ENCODE data around the gene AGBL5.

The AGBL5 gene

DNA sequence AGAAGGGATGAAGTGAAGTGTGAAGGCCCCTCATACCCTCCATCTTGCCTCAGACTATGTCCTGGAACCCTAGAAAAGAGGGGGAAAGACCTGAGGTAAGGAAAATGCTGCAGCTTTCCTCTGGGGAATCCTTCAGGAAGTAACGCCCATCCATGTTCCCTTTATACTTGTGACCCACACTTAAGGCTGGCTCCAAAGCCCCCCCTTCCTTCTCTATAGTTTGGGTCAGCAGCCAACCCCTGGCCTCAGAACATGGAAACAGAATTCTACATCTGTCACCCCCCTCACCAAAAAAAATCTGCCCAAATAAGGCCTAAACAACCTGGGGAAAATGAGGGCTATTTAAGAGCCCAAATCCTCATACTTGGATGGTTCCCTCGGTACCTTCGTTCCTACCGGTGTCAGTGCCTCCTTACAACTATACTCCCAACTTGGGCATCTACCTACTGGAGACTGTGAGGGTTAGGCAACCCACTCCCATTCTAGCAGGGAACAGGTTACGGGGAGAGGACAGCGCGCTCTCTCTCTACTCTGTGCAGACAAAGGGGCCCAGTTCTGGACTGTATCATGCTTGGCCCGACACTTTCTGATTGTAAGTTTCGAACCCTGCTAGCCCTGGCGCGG, 19.3 kb downstream of the AGBL5 start:
- Mint-ChIP-seq H3K4me3 (peak overlapping the region; percentile 99), H3K36me3 (ENCODE audit: low read depth) (peaks cover 48% of the 10 kb centered on the region), H3K4me1 (peaks cover 67% of the 10 kb centered on the region), H3K9me3 (no peaks in the 10 kb centered on the region), H3K27me3 (ENCODE audit: low read depth, poor library complexity) (peaks cover 3% of the 10 kb centered on the region), H3K27ac (peak overlapping the region; percentile 98)
- no peak for DNase-seq
- TF ChIP-seq, protein P1, sequence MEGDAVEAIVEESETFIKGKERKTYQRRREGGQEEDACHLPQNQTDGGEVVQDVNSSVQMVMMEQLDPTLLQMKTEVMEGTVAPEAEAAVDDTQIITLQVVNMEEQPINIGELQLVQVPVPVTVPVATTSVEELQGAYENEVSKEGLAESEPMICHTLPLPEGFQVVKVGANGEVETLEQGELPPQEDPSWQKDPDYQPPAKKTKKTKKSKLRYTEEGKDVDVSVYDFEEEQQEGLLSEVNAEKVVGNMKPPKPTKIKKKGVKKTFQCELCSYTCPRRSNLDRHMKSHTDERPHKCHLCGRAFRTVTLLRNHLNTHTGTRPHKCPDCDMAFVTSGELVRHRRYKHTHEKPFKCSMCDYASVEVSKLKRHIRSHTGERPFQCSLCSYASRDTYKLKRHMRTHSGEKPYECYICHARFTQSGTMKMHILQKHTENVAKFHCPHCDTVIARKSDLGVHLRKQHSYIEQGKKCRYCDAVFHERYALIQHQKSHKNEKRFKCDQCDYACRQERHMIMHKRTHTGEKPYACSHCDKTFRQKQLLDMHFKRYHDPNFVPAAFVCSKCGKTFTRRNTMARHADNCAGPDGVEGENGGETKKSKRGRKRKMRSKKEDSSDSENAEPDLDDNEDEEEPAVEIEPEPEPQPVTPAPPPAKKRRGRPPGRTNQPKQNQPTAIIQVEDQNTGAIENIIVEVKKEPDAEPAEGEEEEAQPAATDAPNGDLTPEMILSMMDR (IDR thresholded peaks at IDR 0.05), result no peak

DNA sequence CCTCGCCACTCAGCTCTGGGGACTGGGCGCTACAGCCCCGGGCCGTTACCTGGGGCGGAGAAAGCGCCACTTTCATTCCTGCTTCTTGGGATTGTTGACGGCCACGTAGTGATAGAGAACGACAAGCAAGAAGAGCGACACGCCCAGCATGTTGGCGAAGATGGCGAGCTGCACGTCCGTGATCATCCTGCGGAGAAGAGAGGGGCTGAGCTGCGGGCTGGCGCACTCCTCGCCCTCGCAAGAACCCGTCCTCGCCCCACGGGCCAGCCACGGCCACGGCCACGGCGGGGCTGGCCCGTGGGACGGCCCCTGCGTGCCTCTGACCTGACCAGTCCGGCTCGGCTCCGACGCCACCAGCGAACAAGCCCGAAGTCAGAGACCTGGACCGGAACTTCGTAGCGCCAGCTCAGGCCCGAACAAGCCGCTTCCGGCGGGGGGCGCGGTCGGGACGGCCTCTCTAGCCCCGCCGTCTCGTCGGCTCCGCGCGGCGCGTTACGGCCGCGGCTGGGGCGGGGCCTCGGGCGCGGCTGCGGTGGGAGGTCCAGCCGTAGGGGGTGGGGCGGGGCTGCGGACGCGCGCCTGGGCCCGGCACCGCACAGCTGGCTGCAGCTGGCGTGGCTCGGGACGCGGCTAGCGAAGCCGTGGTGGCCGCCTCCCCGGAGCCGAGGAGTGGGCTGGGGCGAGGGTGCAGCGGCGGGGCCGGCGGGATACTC, 20.0 kb downstream of the AGBL5 start, which contains the start of gene OST4:
Gene OST4, minus strand, starts transcription at position 378 of the 713 bp plus-strand sequence.
- Mint-ChIP-seq H3K27me3 (ENCODE audit: low read depth, poor library complexity) (peaks cover 3% of the 10 kb centered on the region), H3K27ac (peak within 1 kb of the TSS; percentile 98), H3K4me1 (peaks cover 73% of the 10 kb centered on the region), H3K4me3 (peak within 1 kb of the TSS; percentile 99), H3K9me3 (no peaks in the 10 kb centered on the region), H3K36me3 (ENCODE audit: low read depth) (peaks cover 43% of the 10 kb centered on the region)
- TF ChIP-seq, protein P1 (IDR thresholded peaks at IDR 0.05), result no peak
- peak; percentile 93 for DNase-seq

DNA sequence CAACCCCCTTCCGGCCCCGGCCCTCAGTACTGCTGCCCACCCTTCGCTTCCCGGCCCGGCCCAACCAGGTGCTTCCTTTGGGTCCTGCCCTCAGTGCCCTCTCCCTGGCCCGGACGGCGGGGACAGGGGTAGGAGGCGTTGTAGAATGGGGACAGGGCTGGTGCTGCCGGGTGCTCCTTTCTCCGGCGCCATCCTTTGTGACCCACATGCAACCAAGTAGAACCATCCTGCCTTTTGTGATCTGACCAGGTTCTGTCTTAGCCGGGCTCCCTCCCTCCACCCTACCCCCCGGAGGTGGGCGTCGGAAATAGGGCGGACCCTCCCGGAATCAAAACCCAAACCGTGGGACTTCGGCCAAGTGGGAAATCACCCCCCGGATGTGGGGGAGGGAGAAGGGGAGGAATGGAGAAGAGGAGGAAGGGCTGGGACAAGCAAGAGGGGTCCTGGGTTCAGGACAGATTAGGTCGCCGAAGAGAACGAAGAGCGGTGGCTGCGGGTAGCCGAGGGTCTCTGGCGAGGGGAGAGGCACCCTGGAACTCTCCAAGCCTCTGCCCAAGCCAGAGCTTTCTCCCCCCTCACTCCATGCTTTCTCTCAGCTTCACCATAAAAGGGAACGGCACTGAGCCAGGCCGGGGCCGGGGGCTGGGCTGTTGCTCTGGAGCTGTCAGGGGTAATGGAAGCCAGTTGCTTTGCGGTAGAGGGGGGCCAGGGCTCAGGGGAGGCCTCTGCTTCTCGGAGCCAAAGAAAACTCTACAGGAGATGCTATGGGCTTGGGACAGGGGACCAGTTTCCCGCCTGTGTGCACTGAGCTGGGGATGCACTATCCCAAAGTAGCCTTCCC, 20.7 kb downstream of the AGBL5 start:
- Mint-ChIP-seq H3K27me3 (ENCODE audit: low read depth, poor library complexity) (peaks cover 3% of the 10 kb centered on the region), H3K9me3 (no peaks in the 10 kb centered on the region), H3K27ac (peak overlapping the region; percentile 69), H3K4me1 (peaks cover 81% of the 10 kb centered on the region), H3K4me3 (peak overlapping the region; percentile 91), H3K36me3 (ENCODE audit: low read depth) (peaks cover 41% of the 10 kb centered on the region)
- TF ChIP-seq, protein P1 (IDR thresholded peaks at IDR 0.05), result no peak
- peak; percentile 64 for DNase-seq

DNA sequence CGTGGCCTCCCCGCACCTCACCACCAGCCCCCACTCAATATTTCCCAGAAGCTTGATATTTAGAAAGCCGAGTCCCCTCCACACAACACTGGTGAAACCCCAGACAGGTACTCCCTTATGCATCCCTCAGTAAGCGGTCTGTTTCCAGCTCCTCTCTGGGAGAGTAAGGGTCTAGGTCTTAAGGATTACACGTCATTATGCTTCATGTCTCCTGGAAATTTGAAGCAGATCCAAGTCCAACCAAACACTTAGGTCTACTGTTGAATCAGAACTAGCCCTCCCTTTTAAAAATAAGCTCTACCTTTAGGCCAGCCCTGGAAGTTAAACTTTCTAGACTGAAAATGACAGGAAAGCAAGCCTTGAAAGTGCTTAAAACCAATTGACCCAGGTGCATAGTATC, 21.5 kb downstream of the AGBL5 start:
- peaks cover 33% of the 10 kb centered on the region for H3K36me3 Mint-ChIP-seq (ENCODE audit: low read depth)
- H3K4me3 Mint-ChIP-seq, result peak overlapping the region; percentile 91
- H3K4me1 Mint-ChIP-seq, result peaks cover 88% of the 10 kb centered on the region
- H3K9me3 Mint-ChIP-seq, result no peaks in the 10 kb centered on the region
- peaks cover 3% of the 10 kb centered on the region for H3K27me3 Mint-ChIP-seq (ENCODE audit: low read depth, poor library complexity)
- peak overlapping the region; percentile 54 for H3K27ac Mint-ChIP-seq
- TF ChIP-seq, protein P1 (IDR thresholded peaks at IDR 0.05), result no peak
- no peak for DNase-seq

DNA sequence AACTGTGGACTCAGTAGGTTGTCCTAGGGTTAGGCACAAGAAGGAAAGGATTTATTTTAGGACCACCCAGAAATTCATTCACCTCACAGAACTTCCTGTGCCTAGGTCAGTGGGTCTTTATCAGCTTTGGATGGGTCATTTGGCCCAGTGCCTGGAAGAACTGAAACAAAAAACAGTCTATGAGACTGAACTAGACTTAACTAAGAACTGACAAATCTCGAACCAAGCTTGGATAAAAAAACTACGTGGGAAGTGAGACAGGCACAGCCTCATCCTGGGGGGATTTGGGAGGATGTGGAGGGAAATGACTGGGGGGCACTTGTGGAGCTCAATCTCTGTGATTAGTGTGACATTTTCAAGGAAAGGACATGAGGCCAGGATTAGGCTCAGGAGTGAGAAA, 22.3 kb downstream of the AGBL5 start:
- Mint-ChIP-seq H3K27ac (peak overlapping the region; percentile 48), H3K4me3 (no peak overlapping the region), H3K4me1 (peaks cover 88% of the 10 kb centered on the region), H3K27me3 (ENCODE audit: low read depth, poor library complexity) (peaks cover 3% of the 10 kb centered on the region), H3K9me3 (no peaks in the 10 kb centered on the region), H3K36me3 (ENCODE audit: low read depth) (peaks cover 25% of the 10 kb centered on the region)
- TF ChIP-seq, protein P1 (IDR thresholded peaks at IDR 0.05), result no peak
- DNase-seq, result no peak
